SK-N-SH (cell line): ENCODE results near the gene ACSM2B.
"Not testable (repeated sequence)": the region's sequence is repeated elsewhere in the genome, so short reads cannot be mapped to it uniquely, and the experiment has no call there.

Source experiments
- EP300 ChIP-seq, 2 experiments: IDR thresholded peaks; 2 replicates each; pipeline versions ENCODE4 v1.4.0 to v1.6.1; 2012; ENCODE audit warnings: borderline replicate concordance in 1 of 2, low read depth in 1 of 2, low read length in 1 of 2
- EZH2phosphoT487 ChIP-seq: fragments of 200-600 bp; sonication (generic); IDR thresholded peaks from 2 replicates; pipeline ENCODE4 v1.6.1; 2017; ENCODE audit warnings: low read depth, mixed run types, mild to moderate bottlenecking, antibody characterized with exemption, moderate library complexity, borderline replicate concordance
- POLR2AphosphoS5 ChIP-seq: IDR thresholded peaks from 2 replicates; pipeline ENCODE4 v1.6.1; 2012; ENCODE audit warnings: low read depth, low read length
- RFX5 ChIP-seq: IDR thresholded peaks from 2 replicates; pipeline ENCODE4 v1.6.1; 2012; ENCODE audit warnings: mild to moderate bottlenecking, improper control_type of control experiment, low read length
- SIN3A ChIP-seq: IDR thresholded peaks from 2 replicates; pipeline ENCODE4 v1.6.1; 2012; ENCODE audit warnings: low read depth, mild to moderate bottlenecking, low read length, moderate library complexity, borderline replicate concordance
- TAF1 ChIP-seq: IDR thresholded peaks from 2 replicates; pipeline ENCODE4 v1.6.1; 2012; ENCODE audit warnings: low read depth, mild to moderate bottlenecking, low read length, moderate library complexity, borderline replicate concordance
- TF ChIP-seq, protein P1 (sequence below): fragments of 200-600 bp; sonication (generic); IDR thresholded peaks from 2 replicates; pipeline ENCODE4 v1.6.1; 2017; ENCODE audit warnings: antibody characterized with exemption, mild to moderate bottlenecking, moderate library complexity
- TF ChIP-seq, protein P2 (sequence below): IDR thresholded peaks from 2 replicates; pipeline ENCODE4 v1.6.1; 2012; ENCODE audit warnings: mild to moderate bottlenecking, low read depth, low read length, moderate library complexity

DNA sequence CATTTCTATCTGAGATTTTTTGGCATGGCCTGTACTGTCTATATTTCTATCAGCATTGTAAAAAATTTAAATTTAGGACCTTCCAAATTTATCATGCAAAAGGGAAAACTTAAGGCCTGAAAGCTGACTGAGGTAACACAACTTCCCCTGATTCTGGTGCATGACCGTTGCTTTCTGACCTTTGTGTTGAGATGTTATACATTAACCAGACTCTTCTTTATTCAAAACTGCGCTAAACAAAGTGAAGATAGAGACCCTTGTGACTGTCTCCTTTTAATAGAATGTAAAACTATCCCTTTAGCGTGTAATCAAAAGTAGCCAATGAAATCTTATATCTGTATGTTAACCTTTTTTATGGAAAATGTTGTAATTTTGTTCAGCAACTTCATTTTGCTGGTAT lies 1.9 kb upstream of the ACSM2B start:
- TF ChIP-seq TAF1; SIN3A; EP300 (IDR thresholded peaks at IDR 0.05; ENCODE audit: borderline replicate concordance in 1 of 2, low read depth in 1 of 2, low read length in 1 of 2); EZH2phosphoT487; POLR2AphosphoS5; RFX5: not testable (repeated sequence)
- TF ChIP-seq, protein P1, sequence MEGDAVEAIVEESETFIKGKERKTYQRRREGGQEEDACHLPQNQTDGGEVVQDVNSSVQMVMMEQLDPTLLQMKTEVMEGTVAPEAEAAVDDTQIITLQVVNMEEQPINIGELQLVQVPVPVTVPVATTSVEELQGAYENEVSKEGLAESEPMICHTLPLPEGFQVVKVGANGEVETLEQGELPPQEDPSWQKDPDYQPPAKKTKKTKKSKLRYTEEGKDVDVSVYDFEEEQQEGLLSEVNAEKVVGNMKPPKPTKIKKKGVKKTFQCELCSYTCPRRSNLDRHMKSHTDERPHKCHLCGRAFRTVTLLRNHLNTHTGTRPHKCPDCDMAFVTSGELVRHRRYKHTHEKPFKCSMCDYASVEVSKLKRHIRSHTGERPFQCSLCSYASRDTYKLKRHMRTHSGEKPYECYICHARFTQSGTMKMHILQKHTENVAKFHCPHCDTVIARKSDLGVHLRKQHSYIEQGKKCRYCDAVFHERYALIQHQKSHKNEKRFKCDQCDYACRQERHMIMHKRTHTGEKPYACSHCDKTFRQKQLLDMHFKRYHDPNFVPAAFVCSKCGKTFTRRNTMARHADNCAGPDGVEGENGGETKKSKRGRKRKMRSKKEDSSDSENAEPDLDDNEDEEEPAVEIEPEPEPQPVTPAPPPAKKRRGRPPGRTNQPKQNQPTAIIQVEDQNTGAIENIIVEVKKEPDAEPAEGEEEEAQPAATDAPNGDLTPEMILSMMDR, result not testable (repeated sequence)
- TF ChIP-seq, protein P2, sequence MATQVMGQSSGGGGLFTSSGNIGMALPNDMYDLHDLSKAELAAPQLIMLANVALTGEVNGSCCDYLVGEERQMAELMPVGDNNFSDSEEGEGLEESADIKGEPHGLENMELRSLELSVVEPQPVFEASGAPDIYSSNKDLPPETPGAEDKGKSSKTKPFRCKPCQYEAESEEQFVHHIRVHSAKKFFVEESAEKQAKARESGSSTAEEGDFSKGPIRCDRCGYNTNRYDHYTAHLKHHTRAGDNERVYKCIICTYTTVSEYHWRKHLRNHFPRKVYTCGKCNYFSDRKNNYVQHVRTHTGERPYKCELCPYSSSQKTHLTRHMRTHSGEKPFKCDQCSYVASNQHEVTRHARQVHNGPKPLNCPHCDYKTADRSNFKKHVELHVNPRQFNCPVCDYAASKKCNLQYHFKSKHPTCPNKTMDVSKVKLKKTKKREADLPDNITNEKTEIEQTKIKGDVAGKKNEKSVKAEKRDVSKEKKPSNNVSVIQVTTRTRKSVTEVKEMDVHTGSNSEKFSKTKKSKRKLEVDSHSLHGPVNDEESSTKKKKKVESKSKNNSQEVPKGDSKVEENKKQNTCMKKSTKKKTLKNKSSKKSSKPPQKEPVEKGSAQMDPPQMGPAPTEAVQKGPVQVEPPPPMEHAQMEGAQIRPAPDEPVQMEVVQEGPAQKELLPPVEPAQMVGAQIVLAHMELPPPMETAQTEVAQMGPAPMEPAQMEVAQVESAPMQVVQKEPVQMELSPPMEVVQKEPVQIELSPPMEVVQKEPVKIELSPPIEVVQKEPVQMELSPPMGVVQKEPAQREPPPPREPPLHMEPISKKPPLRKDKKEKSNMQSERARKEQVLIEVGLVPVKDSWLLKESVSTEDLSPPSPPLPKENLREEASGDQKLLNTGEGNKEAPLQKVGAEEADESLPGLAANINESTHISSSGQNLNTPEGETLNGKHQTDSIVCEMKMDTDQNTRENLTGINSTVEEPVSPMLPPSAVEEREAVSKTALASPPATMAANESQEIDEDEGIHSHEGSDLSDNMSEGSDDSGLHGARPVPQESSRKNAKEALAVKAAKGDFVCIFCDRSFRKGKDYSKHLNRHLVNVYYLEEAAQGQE, result not testable (repeated sequence)
